ES-I3 (cell line): Measurements from ENCODE around the gene HTR4.

Source experiments
- H3K36me3 ChIP-seq: 2 replicates; pipeline ENCODE4 v1.6.1; 2013; ENCODE audit warnings: mild to moderate bottlenecking, low read length, control low read depth, moderate library complexity; ENCODE audit not compliant: insufficient read depth
- H3K4me1 ChIP-seq: 2 replicates; pipeline ENCODE4 v1.6.1; 2013; ENCODE audit warnings: mild to moderate bottlenecking, control low read depth, low read length; ENCODE audit not compliant: insufficient read depth
- H3K9ac ChIP-seq: 2 replicates; pipeline ENCODE4 v1.6.1; 2013; ENCODE audit warnings: low read depth, mild to moderate bottlenecking, low read length, moderate library complexity
- H3K9me3 ChIP-seq: 2 replicates; pipeline ENCODE4 v1.6.1; 2013; ENCODE audit warnings: mild to moderate bottlenecking, low read length, moderate library complexity; ENCODE audit not compliant: control insufficient read depth, insufficient read depth

Gene HTR4, protein sequence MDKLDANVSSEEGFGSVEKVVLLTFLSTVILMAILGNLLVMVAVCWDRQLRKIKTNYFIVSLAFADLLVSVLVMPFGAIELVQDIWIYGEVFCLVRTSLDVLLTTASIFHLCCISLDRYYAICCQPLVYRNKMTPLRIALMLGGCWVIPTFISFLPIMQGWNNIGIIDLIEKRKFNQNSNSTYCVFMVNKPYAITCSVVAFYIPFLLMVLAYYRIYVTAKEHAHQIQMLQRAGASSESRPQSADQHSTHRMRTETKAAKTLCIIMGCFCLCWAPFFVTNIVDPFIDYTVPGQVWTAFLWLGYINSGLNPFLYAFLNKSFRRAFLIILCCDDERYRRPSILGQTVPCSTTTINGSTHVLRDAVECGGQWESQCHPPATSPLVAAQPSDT

DNA sequence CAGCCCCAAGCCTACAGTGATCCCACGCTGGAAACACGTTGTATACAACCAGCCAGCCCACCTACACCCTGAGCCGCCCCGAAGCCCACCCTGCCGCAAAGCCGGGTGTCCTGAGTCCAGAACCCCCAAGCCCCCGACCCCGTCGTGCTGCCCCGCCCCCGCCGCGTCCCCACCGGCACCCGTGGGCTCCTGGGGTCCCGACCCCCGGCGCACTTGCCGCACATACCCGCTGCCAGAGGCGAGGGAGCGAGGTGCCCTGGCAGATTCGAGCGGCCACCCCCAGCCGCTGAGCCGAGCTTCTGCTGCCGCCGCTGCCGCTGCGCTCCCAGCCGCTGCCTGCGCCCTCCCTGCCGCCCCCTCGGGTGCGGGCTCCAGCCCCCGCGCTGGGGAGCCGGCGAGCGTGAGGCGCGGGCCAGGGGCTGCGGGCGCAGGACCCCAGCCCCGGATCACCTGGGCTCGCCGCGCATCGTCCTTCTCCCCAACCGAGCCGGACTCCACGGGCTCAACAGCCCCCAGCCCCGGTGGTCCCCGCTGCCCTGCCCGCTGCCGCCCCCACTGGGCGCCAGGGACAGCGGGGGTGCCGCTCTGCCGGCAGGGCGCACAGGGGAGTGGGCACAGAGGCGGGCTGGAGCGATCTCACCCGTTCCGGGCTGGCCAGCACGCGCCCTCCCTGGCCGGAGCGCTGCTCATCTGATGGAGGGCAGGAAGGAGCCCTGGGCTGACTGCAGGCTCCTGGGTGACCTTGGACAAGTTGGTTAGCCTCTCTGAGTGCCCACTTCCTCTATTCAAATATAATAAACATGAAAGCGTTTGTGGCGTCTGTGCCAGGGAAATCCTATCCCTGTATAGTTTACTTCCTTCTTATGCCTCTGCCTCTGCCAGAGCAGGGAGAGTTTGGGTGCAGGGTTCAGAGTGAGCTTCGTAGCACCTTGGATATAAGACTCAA lies at the start of gene HTR4:
HTR4 (minus strand) TSS at position 692 of the 946 bp plus-strand sequence. CDS start 17,513 bp downstream, outside the sequence.
- H3K4me1 ChIP-seq = no peaks in the 10 kb centered on the region
- no peaks in the 10 kb centered on the region for H3K36me3 ChIP-seq
- H3K9ac ChIP-seq = peak within 1 kb of the TSS; percentile 50; the same call in 1 of the 2 replicates
- no peaks in the 10 kb centered on the region for H3K9me3 ChIP-seq

DNA sequence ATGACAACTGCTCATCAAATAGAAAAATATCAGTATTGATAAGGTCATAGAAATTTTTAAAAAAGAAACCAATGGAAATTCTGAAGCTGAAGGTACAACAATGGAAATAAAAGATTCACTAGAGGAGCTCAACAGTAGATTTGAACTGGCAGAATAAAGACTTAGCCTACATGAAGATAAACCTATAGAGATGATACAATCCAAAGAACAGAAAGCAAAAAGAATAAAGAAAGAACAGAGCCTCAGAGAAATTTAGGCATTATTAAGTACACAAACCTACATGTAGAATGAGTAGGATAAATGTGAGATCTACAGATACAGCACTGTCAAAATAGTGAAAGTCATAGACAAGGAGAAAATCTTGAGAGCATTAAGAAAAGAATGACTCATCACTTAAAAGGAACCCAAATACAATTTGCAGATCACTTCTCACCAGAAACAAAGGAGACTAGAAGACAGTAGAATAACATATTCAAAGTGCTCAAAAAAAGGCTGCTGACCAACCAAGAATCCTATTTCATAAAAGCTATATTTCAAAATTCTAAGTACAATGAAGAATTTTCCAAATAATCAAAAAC lies 47.8 kb upstream of the HTR4 start:
- no peaks in the 10 kb centered on the region; the same call in 1 of the 2 replicates for H3K4me1 ChIP-seq
- no peaks in the 10 kb centered on the region for H3K36me3 ChIP-seq
- no peaks in the 10 kb centered on the region for H3K9me3 ChIP-seq

DNA sequence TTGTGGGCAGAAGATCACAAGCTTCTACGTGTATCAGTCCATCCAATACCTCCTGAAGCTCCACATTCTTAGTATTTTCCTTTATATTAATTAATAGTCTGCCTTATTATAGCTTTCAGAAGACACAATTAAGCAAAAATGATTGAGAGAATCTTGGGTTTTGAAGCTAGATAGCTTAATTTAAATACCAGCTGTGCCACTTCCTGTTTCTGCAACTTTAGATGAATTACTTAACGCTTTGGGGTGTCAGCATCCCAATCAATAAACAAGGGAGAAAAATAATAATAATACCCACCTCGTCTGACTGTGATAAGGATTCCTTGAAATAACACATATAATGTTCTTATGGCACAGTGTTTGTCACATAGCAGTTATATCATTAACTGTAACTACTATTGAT lies 44.7 kb upstream of the HTR4 start:
- Histone ChIP-seq H3K36me3 (no peaks in the 10 kb centered on the region), H3K9me3 (no peaks in the 10 kb centered on the region), H3K9ac (no peak overlapping the region), H3K4me1 (no peaks in the 10 kb centered on the region; the same call in 1 of the 2 replicates)

More for the DNA sequence above, 47.8 kb upstream of the HTR4 start:
- H3K9ac ChIP-seq = no peak overlapping the region

DNA sequence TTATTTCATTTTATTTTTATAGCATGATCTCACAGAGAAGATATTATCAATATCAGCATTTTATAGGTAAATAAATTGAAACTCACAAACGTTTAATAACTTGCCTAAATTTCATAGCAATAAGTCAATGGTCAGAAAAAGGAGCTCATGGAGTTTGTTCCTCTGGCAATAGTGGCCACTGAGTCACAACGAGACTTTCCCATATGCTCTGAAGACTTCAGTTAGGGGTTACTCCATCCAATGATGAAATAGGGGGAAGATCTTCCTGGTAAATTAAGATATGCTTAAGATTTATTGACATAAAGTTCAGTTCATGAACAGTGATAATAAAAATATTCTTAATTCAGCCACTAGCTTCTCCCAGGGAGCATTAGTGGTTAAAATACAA lies 43.5 kb upstream of the HTR4 start:
- H3K9me3 ChIP-seq = no peaks in the 10 kb centered on the region
- no peaks in the 10 kb centered on the region; the same call in 1 of the 2 replicates for H3K4me1 ChIP-seq
- no peak overlapping the region for H3K9ac ChIP-seq
- no peaks in the 10 kb centered on the region for H3K36me3 ChIP-seq

DNA sequence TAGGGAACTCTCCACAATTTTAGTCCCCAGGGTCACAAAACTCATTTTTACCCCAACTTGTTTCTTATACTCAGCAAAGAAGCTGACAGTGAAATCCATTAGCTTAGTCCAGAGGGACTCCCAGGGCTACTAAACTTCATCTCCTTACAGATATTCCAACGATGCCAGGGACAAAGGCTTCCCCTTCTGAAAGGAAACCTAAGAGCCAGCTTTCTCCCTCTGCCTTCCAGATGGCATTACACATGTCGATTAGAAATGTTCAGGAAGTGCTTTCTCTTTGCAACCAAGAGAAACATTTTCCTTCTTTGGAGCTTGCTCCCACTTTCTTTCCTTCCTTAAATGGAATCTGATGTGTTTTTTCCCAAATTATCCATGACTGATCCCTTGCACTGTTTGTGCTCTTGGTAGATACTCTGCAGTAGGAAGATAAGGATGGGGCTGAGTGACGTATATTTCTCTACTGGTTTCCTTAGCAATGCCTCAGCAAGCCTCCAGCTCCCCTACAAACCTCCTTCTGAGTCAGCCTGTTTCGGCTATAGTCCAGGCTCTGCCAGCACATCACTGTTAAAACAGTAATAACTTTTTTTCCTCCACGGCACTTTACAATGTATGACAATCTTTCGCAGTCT lies 43.0 kb upstream of the HTR4 start:
- H3K9me3 ChIP-seq = no peaks in the 10 kb centered on the region
- H3K9ac ChIP-seq = no peak overlapping the region
- no peaks in the 10 kb centered on the region for H3K36me3 ChIP-seq
- no peaks in the 10 kb centered on the region; the same call in 1 of the 2 replicates for H3K4me1 ChIP-seq

DNA sequence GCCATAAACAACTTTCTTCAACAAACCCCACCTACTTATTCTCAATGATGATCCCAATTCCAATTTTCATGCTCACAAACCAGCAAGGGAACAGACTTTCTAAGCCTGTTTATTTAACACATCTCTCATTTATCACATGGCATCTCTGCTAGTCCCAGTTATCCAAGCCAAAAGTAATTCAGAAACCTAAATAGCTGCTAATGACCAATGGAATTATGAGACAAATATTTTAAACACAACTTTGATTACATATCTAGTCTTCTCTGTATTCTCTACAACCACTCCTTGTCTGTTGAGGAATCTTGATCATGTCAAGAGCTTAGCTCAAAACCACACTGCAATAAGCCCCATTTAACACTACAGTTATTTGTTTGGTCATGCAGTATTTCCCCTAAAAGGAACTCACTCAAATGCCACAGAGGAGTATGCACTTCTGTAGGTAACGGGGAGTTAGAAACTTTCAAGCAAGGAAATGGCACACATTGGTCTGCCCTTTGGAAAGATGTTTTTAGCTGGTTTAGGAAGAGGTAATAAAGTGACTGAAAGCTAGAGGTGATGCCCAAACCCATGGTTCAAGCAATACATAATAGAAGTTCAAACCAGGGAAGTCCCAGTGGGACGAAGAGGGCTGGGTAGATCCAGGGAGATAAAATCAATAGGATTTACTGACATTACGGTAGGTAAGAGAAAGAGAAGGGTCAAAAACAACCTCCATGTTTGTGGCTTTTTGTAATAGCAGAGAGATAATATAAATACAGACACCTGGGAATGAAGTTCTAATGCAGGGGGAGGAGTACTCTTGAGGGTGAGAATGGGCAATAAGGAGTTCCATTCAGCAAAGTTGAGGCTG lies 42.1 kb upstream of the HTR4 start:
- no peaks in the 10 kb centered on the region for H3K36me3 ChIP-seq
- H3K9me3 ChIP-seq = no peaks in the 10 kb centered on the region
- H3K4me1 ChIP-seq = no peaks in the 10 kb centered on the region; the same call in 1 of the 2 replicates
- no peak overlapping the region for H3K9ac ChIP-seq

DNA sequence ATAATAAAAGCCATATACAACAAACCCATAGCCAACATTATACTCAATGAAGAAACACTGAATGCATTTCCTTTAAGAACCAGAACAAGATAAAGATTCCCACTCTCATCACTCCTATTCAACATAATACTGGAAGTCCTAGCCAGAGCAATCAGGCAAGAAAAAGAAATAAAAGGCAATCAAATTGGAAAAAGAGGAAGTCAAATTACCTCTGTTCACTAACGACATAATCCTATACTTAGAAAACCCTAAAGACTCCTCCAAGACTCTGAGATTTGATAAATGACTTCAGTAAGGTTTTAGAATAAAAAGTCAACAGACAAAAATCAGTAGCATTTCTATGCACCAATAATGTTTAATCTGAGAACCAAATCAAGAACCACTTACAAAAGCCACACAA lies 36.6 kb upstream of the HTR4 start:
- no peak overlapping the region for H3K9ac ChIP-seq
- no peaks in the 10 kb centered on the region for H3K36me3 ChIP-seq
- no peaks in the 10 kb centered on the region for H3K4me1 ChIP-seq
- no peaks in the 10 kb centered on the region for H3K9me3 ChIP-seq

DNA sequence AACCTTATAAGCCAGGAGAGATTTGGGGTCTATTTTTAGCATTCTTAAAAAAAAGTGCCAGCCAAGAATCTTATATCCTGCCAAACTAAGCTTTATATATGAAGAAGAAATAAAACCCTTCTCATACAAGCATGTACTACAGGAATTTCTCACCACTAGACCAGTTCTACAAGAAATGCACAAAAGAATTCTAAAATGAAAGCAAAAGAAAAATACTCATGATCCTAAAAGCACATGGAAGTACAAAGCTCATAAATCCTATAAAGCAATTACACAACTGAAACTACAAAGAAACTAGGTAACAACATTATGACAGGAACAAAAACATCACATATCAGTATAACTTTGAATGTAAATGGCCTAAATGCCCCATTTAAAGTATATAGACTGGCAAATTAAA lies 34.5 kb upstream of the HTR4 start:
- Histone ChIP-seq H3K9me3 (no peaks in the 10 kb centered on the region), H3K9ac (no peak overlapping the region), H3K4me1 (peaks cover 5% of the 10 kb centered on the region; the same call in 1 of the 2 replicates), H3K36me3 (no peaks in the 10 kb centered on the region)

DNA sequence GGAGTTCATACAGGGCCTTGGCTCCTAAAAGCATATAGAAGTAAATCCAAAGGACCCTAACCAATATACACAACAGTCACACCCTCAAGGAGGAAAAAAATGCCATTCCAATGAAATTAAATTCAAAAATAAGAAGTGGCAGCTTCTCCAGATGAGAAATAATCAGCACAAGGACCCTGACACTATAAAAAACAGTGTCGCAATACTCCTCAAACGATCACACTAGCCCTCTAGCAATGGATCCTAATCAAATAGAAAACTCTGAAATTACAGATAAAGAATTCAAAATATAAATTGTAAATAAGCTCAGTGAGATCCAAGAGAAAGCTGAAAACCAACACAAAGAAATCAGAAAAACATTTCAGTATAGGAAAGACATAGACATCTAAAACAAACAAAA lies 33.5 kb upstream of the HTR4 start:
- Histone ChIP-seq H3K36me3 (no peaks in the 10 kb centered on the region), H3K9ac (no peak overlapping the region), H3K4me1 (peaks cover 5% of the 10 kb centered on the region; the same call in 1 of the 2 replicates), H3K9me3 (no peaks in the 10 kb centered on the region)

DNA sequence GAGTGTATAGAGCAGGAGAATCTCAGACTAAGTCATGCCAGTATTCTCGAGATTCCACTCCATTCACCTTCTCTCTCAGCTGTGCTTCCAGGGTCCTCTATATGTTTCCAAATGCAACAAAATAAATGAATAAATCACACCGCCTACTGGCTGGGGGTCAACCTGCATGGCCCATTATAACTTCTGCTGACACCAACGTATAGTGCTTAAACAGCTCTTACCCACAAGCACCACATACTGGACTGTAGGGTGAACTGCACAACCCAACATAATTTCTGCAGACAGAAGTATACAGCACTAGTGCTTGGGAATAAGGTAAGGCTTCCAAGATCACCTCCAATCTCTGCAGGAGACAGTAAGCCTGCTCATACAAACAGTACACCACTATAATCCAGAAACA lies 33.1 kb upstream of the HTR4 start:
- Histone ChIP-seq H3K9me3 (no peaks in the 10 kb centered on the region), H3K4me1 (peaks cover 5% of the 10 kb centered on the region; the same call in 1 of the 2 replicates), H3K9ac (no peak overlapping the region), H3K36me3 (no peaks in the 10 kb centered on the region)

DNA sequence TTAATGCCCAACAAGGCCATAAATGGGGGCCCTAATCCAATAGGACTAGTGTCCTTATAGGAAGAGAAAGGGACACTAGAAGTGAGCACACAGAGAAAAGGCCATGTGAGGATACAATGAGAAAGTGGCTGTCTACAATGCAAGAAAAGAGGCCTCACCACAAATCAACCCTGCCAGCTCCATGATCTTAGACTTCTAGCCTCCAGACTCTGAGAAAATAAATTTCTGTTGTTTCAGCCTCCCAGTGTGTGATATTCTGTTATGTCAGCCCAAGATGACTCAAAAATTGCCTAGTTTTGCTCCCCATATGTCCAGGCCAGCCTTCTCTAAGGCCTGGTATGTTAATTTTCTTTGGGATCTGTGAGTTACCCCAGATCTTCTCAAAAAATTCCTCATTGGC lies 32.3 kb upstream of the HTR4 start:
- Histone ChIP-seq H3K4me1 (peaks cover 5% of the 10 kb centered on the region; the same call in 1 of the 2 replicates), H3K9ac (no peak overlapping the region), H3K9me3 (no peaks in the 10 kb centered on the region), H3K36me3 (no peaks in the 10 kb centered on the region)

DNA sequence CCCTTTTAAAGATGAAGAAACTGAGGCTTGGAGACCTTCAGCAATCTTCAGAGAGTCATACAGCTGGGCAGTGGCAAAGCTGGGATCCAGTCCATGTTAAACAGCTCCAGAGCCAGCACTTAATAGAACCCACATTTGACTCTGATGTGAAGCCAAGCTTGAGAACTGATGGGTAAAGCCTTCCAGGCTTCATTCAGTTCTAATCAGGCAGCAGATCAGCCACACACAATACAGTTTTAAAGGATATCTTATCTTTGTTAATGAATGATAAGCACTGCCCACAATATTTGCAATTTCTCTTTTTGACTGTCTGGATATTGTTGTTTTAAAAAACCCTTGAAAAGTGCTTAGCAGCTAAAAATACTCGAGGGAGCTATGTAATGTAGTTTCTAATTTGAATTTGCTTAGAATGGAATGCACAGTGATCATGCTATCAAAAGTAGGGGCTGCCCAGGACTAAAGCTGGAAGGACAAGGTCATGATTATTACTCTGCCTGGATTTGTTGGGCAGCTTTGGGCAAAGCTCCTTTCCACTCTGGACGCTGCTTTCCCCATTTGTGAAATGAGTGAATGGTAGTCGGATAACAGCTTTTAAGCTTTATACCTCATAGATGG lies 31.3 kb upstream of the HTR4 start:
- Histone ChIP-seq H3K4me1 (peaks cover 5% of the 10 kb centered on the region; the same call in 1 of the 2 replicates), H3K36me3 (no peaks in the 10 kb centered on the region), H3K9ac (no peak overlapping the region)

DNA sequence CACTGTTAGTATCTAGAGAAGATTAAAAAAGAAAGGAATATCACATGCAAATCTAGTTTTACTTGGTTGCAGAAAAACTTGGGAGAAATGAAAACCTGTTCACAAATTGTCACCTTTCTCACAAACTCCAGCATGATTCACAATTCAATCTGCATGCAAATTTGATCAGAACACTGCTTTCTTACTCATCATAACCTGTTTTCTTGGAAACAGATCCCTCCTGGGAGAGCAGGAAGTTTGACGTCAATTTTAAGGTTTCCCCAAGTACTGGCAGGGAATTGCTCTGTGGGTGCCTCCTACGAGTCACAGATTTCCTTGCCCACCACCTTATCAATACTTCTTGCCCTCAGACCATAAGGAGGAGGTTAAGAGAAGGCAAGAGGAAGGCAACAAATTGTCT lies 30.2 kb upstream of the HTR4 start:
- Histone ChIP-seq H3K36me3 (no peaks in the 10 kb centered on the region), H3K9me3 (no peaks in the 10 kb centered on the region), H3K4me1 (peaks cover 5% of the 10 kb centered on the region; the same call in 1 of the 2 replicates), H3K9ac (no peak overlapping the region)

More for the DNA sequence above, 31.3 kb upstream of the HTR4 start:
- no peaks in the 10 kb centered on the region for H3K9me3 ChIP-seq
